Hematopoietic multipotent progenitor cell treated with erythropoietin and hydrocortisone succinate and interleukin-3 and kit ligand, for 17 days (in vitro differentiated cells): ENCODE measurements around the gene DNAAF5.
"Not testable (repeated sequence)": the region's sequence is repeated elsewhere in the genome, so short reads cannot be mapped to it uniquely, and the experiment has no call there.

Experiments
- DNase-seq: peaks from one replicate; pipeline ENCODE4 v3.0.0-alpha.2; 2015; ENCODE audit warnings: low spot score

Gene DNAAF5

DNA sequence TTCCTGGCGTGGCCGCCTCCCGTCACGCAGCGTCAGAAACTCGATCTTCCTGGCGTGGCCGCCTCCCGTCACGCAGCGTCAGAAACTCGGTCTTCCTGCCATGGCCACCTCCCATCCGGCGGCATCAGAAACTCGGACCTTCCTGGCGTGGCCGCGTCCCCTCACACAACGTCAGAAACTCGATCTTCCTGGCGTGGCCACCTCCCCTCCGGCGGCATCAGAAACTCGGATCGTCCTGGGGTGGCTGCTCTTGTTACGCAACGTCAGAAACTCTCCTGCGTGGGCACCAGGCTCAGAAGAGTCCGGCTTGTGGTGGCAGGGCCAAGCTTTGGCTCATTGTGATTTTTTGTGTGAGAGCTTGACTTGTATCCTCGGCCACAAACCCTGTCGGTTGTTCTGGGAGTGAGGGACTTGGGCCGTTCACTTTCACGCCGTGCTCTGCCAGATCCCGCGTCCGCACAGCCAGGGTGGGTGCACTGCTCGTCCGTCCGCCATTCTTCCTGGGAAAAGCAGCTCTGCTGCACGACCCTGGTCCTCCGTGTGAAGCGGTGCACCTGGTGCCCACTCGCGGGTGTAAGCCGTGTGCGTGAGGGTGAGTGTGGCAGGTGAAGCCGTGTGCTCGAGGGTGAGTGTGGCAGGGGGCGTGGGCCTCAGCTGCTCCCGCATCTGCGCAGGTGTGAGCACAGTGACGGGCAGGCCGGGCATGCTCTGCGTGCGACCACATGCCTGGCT, 56.4 kb downstream of the DNAAF5 start:
- no peak for DNase-seq

DNA sequence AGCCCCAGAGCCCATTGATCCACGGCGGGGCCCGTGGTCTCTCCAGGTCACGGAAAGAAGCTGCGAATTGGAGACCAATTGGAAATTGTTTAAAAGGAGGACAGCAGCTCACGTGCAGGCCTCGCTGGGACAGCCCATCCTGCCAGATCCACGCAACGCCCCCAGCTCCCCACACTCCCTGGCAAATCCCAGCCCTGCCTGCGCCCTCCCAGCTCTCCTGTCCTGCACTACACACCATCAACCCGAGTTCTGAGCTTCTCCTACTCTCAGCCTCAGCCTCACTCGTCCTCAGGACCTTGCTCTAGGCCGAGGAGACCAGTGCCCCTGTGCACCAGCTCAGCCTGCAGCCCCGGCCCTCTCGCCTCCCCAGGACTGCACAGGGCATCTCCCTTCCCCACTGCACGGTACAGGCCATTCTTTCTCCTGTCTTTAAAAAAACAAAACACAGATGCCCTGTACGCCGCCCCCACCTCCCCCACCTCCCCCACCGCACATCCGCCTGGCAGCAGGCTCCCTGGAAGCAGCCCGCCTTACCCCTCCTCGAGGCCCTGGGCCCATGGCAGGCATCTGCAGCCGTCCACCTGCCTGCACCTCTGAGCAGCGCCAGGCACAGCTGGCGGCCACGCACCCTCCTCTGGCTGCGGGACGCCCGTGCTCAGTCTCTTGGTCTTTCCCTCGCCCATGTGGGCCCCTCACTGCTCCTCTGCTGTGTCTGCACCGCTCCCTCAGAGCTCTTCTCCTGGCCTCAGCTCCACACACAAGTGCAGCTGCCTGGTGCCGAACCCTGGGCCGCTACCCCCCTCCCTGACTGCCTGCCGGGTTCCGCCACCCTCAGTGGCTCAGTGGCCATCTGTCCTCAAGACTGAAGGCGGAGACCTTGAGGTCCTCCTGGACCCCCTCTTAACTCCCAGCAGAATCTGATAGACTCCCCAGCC, 57.3 kb downstream of the DNAAF5 start:
- no peak for DNase-seq

DNA sequence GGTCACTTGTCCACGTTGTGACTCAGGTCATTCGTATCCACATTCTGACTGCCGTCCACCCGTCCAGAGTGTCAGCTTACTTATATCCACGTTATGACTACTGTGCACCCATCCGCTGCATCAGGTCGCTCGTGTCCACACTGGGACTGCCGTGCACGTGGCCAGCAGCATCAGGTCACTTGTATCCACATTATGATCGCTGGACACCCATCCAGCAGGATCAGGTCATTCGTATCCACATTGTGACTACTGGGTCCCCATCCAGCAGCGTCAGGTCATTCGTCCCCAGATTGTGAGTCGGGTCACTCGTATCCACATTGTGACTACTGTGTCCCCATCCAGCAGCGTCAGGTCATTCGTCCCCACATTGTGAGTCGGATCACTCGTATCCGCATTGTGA, 58.5 kb downstream of the DNAAF5 start:
- no peak for DNase-seq

DNA sequence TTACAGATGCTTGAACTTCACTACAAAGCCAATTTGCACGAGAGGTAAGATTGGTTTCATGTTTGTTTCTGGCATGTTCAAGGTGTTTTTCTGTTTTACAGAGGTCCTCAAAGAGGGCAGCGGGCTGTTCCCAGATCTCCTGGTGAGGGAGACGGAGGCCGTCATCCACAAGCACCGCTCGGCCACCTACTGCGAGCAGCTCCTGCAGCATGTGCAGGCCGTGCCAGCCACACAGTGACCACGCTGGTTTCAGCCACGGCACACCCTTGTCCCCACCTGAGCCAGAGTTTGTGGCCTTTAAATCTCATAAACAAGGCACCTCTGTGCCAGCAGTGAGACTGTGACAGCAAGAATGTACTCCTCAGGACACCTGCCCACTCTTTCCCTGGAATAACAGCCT, 58.9 kb downstream of the DNAAF5 start:
- no peak for DNase-seq

DNA sequence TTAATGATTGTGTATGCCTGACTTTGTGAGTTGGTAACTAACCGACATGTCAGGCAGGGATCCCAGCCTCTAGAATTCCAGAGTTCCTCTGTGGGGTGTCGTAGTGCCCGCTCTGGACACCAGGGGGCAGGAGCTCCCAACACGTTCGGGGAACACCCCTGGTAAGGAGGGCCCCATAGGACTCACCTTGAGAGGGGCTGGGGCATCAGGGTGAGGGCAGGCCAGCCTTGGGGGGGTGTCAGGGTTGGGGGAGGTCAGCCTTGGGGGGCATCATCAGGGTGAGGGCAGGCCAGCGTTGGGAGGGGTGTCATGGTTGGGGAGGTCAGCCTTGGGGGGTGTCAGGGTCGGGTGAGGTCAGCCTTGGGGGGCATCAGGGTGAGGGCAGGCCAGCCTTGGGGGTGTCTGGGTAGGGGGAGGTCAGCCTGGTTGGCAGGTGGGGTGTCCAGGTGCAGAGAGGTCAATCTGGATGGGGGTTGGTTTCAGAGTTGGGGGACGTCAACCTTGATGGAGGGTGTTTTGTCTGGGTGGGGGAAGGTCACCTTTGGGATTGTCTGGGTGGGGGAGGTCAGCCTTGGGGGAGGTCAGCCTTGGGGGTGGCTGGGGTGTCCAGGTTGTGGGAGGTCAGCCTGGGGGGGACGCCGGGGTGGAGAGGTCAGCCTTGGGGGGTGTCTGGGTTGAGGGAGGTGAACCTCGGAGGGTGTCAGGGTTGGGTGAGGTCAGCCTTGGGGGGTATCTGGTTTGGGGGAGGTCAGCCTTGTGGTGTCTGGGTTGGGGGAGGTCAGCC, 60.2 kb downstream of the DNAAF5 start:
- DNase-seq = peak; percentile 67

DNA sequence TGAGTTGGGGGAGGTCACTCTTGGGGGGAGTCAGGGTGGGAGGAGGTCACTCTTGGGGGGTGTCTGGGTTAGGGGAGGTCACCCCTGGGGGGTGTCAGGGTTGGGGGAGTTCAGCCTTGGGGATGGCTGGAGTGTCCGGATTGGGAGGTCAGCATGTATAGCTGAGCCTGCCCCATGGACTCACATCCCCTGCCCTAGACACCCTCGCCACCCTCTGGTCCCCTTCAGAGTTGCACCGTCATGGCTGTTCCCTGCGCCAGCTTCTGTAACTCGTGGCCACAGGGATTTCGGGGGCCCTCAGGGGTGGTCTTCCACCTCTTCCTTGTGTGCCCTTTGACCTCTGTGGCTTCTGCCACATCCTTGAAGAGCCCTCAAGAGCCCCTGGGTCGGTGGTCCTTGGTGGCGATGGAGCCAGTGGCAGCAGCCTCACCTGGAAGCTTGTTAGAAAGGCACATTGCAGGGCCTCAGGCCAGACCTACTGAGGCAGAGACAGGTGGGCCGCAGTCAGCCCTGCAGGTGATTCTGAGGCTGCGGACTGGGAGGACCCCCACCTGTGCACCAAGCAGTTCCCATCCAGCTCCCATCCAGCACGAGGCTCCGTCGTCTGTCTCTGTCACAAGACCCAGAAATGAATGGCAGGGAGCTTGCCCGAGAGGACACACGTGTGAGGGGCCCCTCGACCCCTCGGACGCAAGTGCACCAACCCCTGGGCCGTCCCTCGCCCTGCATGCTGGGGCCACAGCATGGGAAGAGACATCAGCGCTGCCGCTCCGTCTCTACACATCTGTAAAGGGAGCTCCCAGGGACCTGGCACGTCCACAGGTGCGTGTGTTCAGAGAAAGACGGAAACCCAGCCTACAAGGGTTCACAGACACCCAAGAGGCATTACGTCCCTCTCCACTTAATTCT, 61.1 kb downstream of the DNAAF5 start:
- DNase-seq = no peak

DNA sequence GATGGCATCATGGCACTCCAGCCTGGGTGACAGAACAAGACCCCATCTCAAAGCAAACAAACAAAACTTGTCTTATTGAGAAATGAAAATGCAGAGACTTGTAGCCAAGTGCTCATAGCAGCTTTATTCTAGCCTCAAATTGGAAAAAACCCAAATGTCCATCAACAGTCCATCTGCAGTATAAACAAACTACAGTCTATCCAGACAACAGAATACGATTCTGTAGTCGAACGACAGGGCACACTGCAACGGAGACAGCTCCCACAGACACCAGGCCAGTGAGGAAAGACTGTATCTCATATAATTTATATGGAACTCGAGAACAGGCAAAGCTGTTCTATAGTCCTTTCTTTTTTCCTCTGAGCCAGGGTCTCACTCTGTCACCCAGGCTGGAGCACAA, 65.0 kb downstream of the DNAAF5 start:
- no peak for DNase-seq

DNA sequence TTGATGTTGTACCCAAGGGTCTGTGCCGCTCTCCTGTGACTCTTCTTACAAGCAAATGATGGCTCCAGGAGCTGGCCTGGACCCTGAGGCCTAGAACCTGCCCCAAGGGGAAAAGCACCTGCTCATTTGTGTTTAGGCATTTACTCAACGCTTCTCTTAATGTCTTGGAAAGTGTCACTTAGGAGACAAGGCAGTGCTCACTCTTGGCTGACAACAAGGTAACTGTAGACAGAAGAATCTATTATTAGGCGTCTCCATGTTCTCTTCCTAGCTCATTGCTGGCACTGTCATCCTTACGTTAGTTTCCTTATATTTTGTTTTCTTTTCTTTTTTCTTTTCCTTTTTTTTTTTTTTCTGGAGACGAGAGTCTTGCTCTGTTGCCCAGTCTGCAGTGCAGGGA, 67.7 kb downstream of the DNAAF5 start:
- no peak for DNase-seq

DNA sequence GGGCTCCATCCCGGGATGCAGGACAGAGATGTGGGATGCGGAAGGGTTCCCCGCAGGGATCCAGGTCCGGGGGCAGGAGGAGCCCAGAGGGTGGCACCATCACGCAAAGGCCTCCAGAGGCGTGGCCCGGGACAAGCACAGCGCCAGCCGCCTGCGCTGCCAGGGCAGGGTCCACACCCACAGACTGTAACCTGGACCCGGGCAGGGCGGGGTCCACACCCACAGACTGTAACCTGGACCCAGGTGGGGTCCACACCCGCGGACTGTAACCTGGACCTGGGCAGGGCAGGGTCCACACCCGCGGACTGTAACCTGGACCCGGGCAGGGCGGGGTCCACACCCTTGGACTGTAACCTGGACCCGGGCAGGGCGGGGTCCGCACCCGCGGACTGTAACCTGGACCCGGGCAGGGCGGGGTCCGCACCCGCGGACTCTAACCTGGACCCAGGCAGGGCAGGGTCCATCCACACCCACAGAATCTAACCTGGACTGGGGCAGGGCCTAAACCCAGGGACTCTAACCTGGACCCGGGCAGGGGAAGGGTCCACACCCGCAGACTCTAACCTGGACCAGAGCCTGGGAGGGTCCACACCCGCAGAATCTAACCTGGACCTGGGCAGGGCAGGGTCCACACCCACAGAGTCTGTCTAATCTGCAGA, 68.3 kb downstream of the DNAAF5 start:
- no peak for DNase-seq

DNA sequence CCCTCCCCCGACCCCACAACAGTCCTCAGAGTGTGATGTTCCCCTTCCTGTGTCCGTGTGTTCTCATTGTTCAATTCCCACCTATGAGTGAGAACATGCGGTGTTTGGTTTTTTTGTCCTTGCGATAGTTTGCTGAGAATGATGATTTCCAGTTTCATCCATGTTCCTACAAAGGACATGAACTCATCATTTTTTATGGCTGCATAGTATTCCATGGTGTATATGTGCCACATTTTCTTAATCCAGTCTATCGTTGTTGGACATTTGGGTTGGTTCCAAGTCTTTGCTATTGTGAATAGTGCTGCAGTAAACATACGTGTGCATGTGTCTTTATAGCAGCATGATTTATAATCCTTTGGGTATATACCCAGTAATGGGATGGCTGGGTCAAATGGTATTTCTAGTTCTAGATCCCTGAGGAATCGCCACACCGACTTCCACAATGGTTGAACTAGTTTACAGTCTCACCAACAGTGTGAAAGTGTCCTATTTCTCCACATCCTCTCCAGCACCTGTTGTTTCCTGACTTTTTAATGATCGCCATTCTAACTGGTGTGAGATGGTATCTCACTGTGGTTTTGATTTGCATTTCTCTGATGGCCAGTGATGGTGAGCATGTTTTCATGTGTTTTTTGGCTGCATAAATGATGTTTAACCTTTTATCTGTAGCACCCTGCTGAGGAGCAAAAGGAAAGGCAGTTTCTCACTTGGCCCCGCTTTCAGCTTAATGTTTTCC, 70.1 kb downstream of the DNAAF5 start:
- not testable (repeated sequence) for DNase-seq

DNA sequence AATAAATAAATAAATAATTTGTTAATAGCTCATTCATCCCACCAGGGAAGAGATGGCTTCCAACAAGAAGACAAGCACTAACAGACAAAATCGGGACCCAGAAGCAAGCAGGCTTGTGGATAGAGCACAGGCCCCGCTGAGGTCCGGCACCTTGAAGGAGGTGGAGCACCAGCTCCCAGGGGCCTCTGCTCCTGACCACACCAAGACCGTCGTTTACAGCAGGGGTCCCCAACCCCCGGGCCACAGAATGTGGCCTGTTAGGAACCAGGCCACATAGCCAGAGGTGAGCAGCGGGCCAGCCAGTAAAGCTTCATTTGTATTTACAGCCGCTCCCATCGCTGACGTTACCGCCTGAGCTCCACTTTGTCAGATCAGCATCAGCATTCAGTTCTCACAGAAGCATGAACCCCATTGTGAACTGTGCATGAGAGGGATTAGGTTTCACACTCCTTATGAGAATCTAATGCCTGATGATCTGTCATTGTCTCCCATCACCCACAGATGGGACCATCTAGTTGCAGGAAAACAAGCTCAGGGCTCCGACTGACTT, 72.5 kb downstream of the DNAAF5 start:
- no peak for DNase-seq

DNA sequence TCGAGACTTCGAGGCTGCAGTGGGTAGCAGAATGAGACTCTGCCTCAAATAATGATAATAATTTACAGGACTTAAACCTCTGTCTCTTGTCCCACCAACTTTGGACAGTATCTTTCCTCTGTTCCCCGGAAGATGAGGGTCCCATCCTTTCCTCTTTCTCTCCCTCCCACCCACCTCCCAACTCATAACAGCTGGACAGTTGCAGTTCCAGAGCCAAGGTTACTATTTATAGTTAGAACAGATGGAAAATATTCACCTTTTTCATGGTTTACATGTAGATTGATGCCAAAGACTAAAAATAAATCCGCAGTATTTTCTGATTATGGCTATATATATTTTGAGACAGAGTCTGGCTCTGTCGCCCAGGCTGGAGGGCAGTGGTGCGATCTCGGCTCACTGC, 74.2 kb downstream of the DNAAF5 start:
- DNase-seq = no peak

DNA sequence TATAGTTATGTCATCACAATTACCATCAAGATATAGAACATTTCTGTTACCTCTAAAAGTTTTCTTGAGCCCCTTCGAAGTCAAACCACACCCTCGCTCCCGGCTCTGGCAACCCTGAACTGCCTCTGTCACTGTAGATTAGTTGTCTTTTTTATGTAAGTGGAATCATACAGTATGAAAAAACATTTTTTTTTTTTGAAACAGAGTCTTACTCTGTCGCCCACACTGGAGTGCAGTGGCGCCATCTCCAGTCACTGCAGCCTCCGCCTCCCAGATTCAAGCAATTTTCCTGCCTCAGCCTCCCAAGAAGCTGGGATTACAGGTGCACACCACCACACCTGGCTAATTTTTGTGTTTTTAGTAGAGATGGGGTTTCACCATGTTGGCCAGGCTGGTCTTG, 74.9 kb downstream of the DNAAF5 start:
- DNase-seq = not testable (repeated sequence)

DNA sequence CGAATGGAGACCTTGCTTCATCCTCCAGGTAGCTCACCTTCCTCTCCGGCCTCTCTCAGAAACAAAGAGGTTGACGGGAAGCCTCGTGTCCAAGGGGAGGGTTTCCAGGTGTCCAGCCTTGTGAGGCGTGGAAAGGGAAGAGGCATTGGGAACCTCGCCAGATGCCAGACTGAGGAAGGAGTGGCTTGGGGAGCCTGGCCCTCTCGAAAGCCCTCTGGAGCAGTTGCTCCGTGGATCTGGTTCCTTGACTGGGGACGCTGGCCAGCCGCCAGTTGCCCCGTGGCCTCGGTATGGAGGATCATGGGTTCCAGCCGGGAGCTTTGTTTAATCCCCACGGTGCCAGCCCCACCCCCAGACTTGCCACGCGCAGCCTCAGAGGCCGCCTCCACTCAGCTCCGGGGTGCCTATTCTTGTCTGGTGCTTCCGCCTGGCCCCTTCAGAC, 75.5 kb downstream of the DNAAF5 start:
- DNase-seq = no peak

DNA sequence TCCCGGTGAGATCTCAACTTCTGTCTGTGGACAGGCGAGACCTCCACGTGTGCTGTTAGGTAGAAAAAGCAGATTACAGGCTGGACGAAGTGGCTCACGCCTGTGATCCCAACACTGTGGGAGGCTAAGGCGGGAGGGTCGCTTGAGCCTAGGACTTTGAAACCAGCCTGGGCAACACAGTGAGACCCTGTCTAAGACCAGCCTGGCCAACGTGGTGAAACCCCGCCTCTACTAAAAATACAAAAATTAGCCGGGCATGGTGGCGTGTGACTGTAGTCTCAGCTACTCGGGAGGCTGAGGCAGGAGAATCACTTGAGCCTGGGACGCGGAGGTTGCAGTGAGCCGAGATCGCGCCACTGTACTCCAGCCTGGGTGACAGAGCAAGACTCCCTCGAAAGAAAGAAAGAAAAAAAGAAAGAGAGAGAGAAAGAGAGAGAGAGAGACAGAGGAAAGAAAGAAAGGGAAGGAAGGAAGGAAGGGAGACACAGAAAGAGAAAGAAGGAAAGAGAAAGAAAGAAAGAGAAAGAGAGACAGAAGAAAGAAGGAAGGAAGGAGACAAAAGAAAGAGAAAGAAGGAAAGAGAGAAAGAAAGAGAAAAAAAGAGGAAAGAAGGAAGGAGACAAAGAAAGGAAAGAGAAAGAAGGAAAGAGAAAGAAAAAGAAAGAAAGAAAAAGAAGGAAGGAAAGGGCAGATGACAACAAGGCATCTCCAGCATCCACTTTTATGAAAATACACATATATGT, 76.2 kb downstream of the DNAAF5 start:
- DNase-seq = no peak

DNA sequence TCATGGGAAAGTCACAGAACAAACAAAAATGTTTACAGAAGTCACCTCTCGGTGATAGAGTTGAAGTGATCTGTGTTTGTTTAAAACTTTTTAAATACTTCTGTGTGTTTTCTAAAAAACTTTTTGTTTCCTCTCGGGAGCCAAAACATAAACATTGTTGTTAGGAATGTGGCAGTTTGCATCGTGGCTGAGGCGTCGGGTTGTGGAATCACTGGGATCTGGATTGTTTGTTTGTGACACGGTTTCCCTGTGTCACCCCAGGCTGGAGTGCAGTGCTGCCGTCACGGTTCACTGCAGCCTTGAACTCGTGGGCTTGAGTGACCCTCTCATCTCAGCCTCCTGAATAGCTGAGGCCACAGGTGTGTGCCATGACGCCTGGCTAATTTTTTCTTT, 76.7 kb downstream of the DNAAF5 start:
- no peak for DNase-seq

DNA sequence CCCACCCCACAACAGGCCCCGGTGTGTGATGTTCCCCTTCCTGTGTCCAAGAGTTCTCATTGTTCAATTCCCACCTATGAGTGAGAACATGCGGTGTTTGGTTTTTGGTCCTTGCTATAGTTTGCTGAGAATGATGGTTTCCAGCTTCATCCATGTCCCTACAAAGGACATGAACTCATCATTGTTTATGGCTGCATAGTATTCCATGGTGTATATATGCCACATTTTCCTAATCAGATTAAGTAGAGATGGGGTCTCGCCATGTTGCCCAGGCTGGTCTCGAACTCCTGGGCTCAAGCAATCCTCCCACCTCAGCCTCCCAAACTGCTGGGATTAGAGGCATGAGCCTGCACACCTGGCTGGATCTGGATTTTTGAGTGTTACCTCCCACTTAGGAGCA, 77.3 kb downstream of the DNAAF5 start:
- DNase-seq = not testable (repeated sequence)

DNA sequence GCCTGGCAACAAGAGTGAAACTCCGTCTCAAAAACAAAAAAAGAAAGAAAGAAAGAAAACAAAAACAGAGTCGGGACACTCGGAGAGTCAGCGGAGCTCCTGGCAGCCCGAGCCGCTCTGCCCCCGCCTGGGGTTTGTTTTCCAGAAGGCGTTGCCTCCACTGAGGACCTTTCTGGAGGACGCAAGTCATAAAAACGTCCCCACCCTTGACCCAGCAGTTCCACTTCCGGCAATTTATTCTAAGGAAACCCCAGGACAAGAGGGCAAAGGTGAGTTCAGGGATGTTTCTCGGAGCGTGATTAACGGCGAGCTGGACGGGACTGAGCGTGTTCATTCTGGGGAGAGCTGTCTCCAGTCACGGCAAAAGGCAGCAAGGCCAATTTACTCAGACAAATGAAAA, 78.8 kb downstream of the DNAAF5 start:
- DNase-seq = no peak
